HG03196 (cell line): ENCODE data around the gene CHCHD3.

Source experiments
- ATAC-seq: cut with Tn5 transposase; IDR thresholded peaks from one replicate; pipeline ENCODE4 v1.9.1; 2021; ENCODE audit not compliant: unreplicated experiment

The CHCHD3 gene

DNA sequence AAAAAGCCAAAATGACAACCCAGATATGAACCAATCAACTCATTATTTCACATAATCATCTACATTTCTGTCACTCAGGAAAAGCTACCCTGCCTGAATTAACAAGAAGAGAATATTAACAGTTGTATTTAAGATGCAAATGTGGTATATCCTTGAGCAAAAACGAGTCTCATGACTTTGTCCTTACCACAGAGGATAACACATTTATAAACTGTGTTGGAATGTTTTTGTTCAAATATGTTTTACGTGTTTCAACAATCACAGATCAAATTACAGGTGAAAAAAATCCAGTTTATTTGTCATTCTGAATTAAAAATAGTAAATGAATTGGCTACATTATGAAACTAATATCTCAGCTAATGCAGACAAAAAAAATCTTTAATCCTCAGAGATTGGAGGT lies 34.6 kb downstream of the CHCHD3 start:
- no peak for ATAC-seq

DNA sequence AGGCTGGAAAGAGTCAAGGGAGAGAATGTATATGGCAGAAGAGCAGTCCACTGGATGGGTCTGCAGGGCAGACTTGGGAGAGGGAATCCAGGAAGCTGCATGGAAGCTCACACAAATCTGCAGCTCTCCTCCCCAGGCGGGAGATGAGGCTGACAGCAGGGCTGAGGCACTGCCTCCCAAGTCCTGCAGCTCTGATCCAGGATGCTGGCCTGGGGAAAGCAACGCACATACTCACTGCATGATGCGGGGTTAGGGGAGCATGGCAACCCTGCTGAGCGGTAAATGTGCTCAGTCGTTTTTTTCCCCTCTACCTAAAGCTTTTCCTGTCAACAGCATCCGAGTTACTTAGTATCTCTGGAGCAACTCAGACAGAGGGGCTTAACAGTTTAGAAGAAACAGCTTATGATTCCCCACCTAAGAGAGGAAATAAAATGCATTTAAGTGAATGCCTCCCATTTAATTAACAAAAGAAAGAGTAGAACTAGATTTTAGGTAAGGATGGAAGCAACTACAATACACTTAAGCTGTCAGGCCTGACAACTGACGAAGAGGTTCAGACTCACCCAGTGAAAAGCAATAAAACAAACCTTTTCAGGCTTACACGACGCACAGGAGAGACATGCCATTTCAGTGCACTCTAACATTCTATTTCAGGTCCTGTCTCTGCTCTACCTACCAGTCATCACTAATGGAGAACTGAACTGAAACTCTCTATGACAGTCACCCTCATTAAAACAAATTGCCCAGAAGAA lies 37.0 kb downstream of the CHCHD3 start:
- ATAC-seq = no peak

DNA sequence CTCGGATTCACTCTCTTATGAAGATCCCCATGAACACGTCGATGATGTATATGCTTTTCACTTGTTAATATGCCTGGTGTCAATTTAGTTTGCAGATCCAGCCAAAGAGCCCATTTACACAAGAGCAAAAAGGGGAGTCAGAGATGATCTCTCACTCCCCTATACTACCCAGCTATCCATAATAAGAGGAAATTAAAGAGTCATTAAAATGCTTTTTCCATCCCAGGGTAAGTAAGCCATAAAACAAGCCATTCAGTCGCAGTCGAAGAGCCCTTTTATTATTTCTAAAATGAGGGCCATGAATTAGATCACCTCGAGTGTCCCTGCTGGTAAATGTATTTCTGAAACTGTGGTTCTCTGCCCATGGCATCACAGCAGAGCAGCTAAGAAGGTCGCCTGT lies 41.2 kb downstream of the CHCHD3 start:
- no peak for ATAC-seq

GRCh38 chr7:133040178-133040577 lies 41.7 kb downstream of the CHCHD3 start:
- no peak for ATAC-seq

DNA sequence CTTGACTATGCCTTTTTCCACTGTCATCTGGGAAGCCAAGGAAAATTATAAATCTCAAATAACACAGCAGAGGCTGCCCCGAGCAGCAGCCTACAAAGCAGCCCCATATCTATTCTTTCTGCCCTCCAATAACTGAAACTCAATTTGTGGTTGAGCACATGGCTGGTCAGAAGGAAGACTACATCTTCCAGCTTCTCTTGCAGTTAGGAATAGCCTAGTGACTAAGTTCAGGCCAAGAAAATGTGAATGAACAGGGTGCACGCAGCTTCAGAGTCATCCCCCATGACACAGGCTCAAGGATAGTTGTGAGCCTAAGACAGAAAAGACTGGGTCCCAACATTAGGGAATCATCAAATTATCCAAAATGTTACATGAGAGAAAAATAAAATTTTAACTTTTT lies 42.3 kb downstream of the CHCHD3 start:
- no peak for ATAC-seq

GRCh38 chr7:133036289-133036688 lies 45.6 kb downstream of the CHCHD3 start:
- ATAC-seq = no peak

- peak; percentile 72 for ATAC-seq
Measured at GRCh38 chr7:133035240-133035639, 46.6 kb downstream of the CHCHD3 start.

GRCh38 chr7:133030346-133030745 lies 51.5 kb downstream of the CHCHD3 start:
- ATAC-seq = no peak

- ATAC-seq = no peak
Measured at GRCh38 chr7:133029463-133029862, 52.4 kb downstream of the CHCHD3 start.

GRCh38 chr7:133027397-133027796 lies 54.5 kb downstream of the CHCHD3 start:
- no peak for ATAC-seq

DNA sequence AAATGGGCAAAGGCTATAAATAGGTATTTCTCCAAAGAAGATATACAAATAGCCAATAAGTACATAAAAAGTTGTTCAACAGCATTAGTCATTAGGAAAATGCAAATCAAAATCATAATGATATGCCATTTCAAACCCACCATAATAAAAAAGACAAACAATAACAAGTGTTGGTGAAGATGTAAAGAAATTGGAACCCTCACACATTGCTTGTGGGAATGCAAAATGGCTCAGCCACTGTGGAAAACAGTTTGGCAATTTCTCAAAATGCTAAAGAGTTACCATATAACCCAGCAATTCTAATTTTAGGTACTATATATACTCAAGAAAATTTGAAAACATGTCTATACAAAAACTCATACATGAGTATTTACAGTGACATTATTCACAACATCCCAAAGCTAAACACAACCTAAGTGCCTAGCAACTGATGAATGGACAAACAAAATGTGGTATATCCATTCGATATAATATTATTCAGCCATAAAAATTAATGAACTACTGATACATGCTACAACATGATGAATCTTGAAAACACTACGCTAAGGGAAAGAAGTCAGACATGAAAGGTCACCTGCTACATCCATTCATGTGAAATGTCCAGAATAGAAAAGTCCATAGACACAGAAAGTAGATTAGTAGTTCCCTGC lies 55.6 kb downstream of the CHCHD3 start:
- no peak for ATAC-seq

- ATAC-seq = no peak
Measured at GRCh38 chr7:133025056-133025455, 56.8 kb downstream of the CHCHD3 start.

GRCh38 chr7:133024596-133024995 lies 57.3 kb downstream of the CHCHD3 start:
- no peak for ATAC-seq

DNA sequence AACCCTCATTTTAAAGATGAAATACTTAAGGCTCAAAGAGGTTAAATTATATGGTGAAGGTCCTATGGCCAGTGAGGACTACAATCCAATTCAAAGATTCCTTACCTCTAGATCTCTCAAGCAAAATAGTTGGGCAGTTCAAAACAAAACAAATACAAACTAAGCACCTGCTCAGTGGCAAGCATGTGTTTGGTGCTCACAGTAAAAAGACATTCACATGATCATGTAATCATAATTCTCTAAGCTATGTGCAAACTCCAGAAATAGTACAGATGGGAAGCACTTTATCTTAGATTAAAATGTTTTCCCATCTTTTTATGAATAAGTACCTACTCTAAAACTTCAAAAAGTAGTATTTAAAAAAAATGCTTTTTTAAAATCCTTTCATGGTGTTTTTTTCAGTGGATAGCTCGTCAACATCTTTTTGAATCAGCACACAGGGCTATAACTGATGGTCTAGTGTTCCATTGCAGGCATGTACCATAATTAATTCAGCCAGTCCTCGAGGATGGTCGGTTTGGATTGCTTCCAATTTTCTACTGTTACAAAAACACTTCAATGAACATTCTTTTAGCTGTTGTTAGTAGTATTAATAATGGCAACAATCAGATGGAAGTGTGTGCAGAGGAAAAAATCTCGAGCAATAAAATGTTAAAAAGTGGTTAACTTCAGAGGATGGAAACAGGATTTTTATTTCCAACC lies 58.4 kb downstream of the CHCHD3 start:
- no peak for ATAC-seq

DNA sequence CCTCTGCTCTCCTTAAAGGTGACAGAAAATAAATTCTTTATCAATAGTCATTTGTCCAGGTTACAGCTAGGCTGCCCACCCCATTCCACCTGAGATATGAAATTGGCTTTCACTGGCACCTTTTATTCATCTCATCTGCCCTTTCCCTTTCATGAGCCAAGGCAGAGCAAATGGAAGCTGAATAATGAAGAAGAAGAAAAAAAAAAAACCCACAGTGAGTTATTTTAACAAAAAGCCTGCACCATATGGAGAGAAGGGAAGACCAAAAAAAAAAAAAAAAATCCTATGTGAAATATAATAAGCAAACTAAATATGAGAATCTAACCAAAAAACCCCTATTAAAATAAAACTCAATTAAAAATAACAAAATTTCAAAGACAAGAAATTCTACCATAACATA lies 59.2 kb downstream of the CHCHD3 start:
- no peak for ATAC-seq

DNA sequence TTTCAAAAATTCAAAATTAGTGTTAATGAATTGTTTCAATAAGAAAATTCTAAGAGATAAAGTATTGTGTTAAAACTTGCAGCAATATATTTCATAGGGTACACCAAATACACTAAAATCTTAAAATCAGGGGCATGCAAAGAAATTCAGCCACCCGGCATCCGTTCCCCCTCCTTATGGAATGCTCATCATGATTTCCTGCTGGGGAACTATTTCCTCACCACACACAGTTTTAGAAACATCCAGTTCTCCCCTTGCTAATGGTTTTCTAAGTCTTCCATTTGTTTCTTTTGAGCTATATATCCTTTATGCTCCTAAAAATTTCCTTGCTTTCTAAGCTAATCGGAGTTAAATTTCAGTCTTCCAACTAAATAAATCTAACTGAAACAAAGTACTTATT lies 60.7 kb downstream of the CHCHD3 start:
- no peak for ATAC-seq

- no peak for ATAC-seq
Measured at GRCh38 chr7:133020496-133020895, 61.4 kb downstream of the CHCHD3 start.

- no peak for ATAC-seq
Measured at GRCh38 chr7:133019590-133019989, 62.3 kb downstream of the CHCHD3 start.

- no peak for ATAC-seq
Measured at GRCh38 chr7:133016604-133017003, 65.3 kb downstream of the CHCHD3 start.

DNA sequence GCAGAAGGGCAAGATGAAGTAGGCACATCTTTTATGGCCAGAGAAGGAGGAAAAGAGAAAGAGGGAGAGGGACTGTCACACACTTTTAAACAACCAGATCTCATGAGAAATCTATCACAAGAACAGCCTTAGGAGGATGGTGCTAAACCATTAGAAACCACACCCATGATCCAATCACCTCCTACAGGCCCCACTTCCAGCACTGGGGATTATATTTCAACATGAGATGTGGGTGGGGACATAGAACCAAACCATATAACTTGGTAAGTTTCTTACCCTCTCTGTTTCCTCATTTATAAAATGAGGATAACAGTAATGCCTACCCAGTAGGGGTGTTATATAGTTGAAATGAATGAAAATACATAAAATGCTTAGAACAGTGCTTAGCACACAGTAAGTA lies 66.0 kb downstream of the CHCHD3 start:
- ATAC-seq = no peak

GRCh38 chr7:133011746-133012145 lies 70.1 kb downstream of the CHCHD3 start:
- no peak for ATAC-seq
